ENCODE results near the gene DLK1. TPM values are rescaled to one million over a fixed set of nuclear protein-coding genes. Genes with fewer than 3 reads are reported as not detected.

DLK1 gene
- polyA plus RNA-seq, 1 of the 3 experiments (the other 2 are of a cell fraction) = 1.7 TPM

DNA sequence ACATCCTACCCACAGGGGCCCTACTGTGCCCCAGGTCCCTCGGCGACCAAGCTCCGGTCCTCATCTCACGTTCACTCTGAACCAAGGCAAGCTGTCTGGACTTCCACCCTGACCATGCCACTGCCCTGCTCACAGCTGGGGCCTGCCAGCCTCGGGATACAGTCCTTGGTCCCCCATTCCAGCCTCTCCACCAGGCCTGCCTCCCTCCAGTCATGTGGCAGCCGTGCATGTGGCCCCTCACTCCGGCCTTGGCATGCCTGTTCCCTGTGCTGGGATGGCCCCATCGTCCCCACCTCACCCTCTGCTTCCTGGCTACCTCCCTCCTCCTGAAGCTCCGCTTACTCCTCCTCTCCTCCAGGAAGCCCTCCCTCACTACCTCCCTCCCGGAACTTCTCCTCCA lies 38.6 kb upstream of the DLK1 start:
- peak overlapping the region in 1 of 2 experiments; percentile 18; a peak in 1 of 4 replicates for H3K27ac ChIP-seq (ENCODE audit: low read depth in 2 of 2, low read length in 1 of 2)
- no peaks in the 10 kb centered on the region for H3K79me2 ChIP-seq (ENCODE audit: insufficient read depth)
- H2AFZ ChIP-seq (ENCODE audit: low read depth) = no peak overlapping the region
- H3K9ac ChIP-seq = no peak overlapping the region
- peak overlapping the region; percentile 69; the same call in 1 of the 2 replicates for H3K4me2 ChIP-seq
- H3K4me3 ChIP-seq (ENCODE audit: low read depth in 2 of 2, low read length in 1 of 2) = no peak overlapping the region
- H3K27me3 ChIP-seq (ENCODE audit: insufficient read depth) = no peaks in the 10 kb centered on the region
- no peaks in the 10 kb centered on the region for H3K9me3 ChIP-seq
- no peak for TF ChIP-seq YY1 (IDR thresholded peaks at IDR 0.05; ENCODE audit: low read depth)
- TF ChIP-seq FOXM1 (IDR thresholded peaks at IDR 0.05; ENCODE audit: low read depth) = no peak
- no peak for TF ChIP-seq FOSL2 (IDR thresholded peaks at IDR 0.05; ENCODE audit: borderline replicate concordance, low read depth)
- TF ChIP-seq, protein P1, sequence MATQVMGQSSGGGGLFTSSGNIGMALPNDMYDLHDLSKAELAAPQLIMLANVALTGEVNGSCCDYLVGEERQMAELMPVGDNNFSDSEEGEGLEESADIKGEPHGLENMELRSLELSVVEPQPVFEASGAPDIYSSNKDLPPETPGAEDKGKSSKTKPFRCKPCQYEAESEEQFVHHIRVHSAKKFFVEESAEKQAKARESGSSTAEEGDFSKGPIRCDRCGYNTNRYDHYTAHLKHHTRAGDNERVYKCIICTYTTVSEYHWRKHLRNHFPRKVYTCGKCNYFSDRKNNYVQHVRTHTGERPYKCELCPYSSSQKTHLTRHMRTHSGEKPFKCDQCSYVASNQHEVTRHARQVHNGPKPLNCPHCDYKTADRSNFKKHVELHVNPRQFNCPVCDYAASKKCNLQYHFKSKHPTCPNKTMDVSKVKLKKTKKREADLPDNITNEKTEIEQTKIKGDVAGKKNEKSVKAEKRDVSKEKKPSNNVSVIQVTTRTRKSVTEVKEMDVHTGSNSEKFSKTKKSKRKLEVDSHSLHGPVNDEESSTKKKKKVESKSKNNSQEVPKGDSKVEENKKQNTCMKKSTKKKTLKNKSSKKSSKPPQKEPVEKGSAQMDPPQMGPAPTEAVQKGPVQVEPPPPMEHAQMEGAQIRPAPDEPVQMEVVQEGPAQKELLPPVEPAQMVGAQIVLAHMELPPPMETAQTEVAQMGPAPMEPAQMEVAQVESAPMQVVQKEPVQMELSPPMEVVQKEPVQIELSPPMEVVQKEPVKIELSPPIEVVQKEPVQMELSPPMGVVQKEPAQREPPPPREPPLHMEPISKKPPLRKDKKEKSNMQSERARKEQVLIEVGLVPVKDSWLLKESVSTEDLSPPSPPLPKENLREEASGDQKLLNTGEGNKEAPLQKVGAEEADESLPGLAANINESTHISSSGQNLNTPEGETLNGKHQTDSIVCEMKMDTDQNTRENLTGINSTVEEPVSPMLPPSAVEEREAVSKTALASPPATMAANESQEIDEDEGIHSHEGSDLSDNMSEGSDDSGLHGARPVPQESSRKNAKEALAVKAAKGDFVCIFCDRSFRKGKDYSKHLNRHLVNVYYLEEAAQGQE (IDR thresholded peaks at IDR 0.05; ENCODE audit: low read depth, low read length) = no peak
- TF ChIP-seq JUND (IDR thresholded peaks at IDR 0.05) = no peak
- no peak for TF ChIP-seq EZH2phosphoT487 (IDR thresholded peaks at IDR 0.05; ENCODE audit: borderline replicate concordance, low read depth)
- TF ChIP-seq SIN3A (IDR thresholded peaks at IDR 0.05; ENCODE audit: borderline replicate concordance, low read depth, low read length) = no peak
- TF ChIP-seq, protein P2, sequence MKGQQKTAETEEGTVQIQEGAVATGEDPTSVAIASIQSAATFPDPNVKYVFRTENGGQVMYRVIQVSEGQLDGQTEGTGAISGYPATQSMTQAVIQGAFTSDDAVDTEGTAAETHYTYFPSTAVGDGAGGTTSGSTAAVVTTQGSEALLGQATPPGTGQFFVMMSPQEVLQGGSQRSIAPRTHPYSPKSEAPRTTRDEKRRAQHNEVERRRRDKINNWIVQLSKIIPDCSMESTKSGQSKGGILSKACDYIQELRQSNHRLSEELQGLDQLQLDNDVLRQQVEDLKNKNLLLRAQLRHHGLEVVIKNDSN (IDR thresholded peaks at IDR 0.05; ENCODE audit: borderline replicate concordance, low read depth) = no peak
- TF ChIP-seq ELF1 (IDR thresholded peaks at IDR 0.05) = no peak
- no peak for TF ChIP-seq RAD21 (IDR thresholded peaks at IDR 0.05; ENCODE audit: low read length)
- TF ChIP-seq, protein P3, sequence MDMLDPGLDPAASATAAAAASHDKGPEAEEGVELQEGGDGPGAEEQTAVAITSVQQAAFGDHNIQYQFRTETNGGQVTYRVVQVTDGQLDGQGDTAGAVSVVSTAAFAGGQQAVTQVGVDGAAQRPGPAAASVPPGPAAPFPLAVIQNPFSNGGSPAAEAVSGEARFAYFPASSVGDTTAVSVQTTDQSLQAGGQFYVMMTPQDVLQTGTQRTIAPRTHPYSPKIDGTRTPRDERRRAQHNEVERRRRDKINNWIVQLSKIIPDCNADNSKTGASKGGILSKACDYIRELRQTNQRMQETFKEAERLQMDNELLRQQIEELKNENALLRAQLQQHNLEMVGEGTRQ (IDR thresholded peaks at IDR 0.05; ENCODE audit: borderline replicate concordance, low read depth, low read length) = no peak
- 88% methylated on average over 10 of the region's 10 CpGs for WGBS (ENCODE audit: low lambda C conversion rate)
- DNase-seq = no peak
- POLR2A ChIA-PET = interaction anchor here (1.1 kb wide), 1 partner anchor 15 kb away, joined by 3 read pairs; no protein-coding TSS in a partner anchor
- CTCF ChIA-PET = interaction anchor here (0.9 to 1.2 kb wide), 2 partner anchors 35 to 271 kb away, joined by 3 to 4 read pairs; no protein-coding TSS in a partner anchor
- H4K20me1 ChIP-seq (ENCODE audit: insufficient read depth) = no peaks in the 10 kb centered on the region
- no peaks in the 10 kb centered on the region for H3K9me2 ChIP-seq
- H3F3A ChIP-seq (replicated peaks; ENCODE audit: insufficient read depth) = peaks cover 22% of the 10 kb centered on the region
- peaks cover 39 to 69% of the 10 kb centered on the region in 2 experiments for H3K4me1 ChIP-seq (ENCODE audit: control insufficient read depth in 1 of 2, insufficient read depth in 2 of 2, low read depth in 1 of 2, low read length in 1 of 2)
- H3K36me3 ChIP-seq (replicated peaks in 1 of 2; ENCODE audit: control insufficient read depth in 1 of 2, insufficient read depth in 2 of 2, low read length in 1 of 2) = no peaks in the 10 kb centered on the region

Data from SK-N-SH (cell line).